CD14-positive monocyte (primary cell): ENCODE results near the gene STX8. TPM values are rescaled to one million over a fixed set of nuclear protein-coding genes. Genes with fewer than 3 reads are reported as not detected.

ENCODE experiments used
- DNase-seq, 3 donors: peaks; one replicate each; pipeline ENCODE4 v3.0.0-alpha.2; 2011 to 2022
- H2AFZ ChIP-seq: 2 replicates; pipeline ENCODE4 v1.6.0; 2012; ENCODE audit warnings: mild to moderate bottlenecking, low read depth, low read length, inconsistent platforms; ENCODE audit not compliant: insufficient read depth, poor library complexity, severe bottlenecking
- H3K27ac ChIP-seq, 2 donors: 1 replicate in 1 of 2; 2 replicates in 1 of 2; pipeline ENCODE4 v1.5.1; 2012 to 2013; ENCODE audit warnings: low read length in 2 of 2, control low read depth in 1 of 2, inconsistent platforms in 1 of 2, low read depth in 1 of 2, mild to moderate bottlenecking in 1 of 2
- H3K27me3 ChIP-seq, 2 donors: one replicate each; pipeline versions ENCODE4 v1.6.0 to v1.6.1; 2011 to 2013; ENCODE audit warnings: low read length in 2 of 2; ENCODE audit not compliant: control insufficient read depth in 2 of 2, insufficient read depth in 2 of 2
- H3K36me3 ChIP-seq, 2 donors: replicated peaks in 1 of 2; 1 replicate in 1 of 2; 2 replicates in 1 of 2; pipeline versions ENCODE4 v1.5.1 to v1.6.1; 2012 to 2013; ENCODE audit warnings: low read length in 2 of 2, control low read depth in 1 of 2, inconsistent platforms in 1 of 2, mild to moderate bottlenecking in 1 of 2; ENCODE audit not compliant: insufficient read depth in 2 of 2, control insufficient read depth in 1 of 2
- H3K4me1 ChIP-seq, 2 donors: 1 replicate in 1 of 2; 2 replicates in 1 of 2; pipeline versions ENCODE4 v1.5.1 to v1.6.1; 2012 to 2013; ENCODE audit warnings: low read length in 2 of 2, control low read depth in 1 of 2, inconsistent platforms in 1 of 2, mild to moderate bottlenecking in 1 of 2, moderate library complexity in 1 of 2; ENCODE audit not compliant: insufficient read depth in 2 of 2, control insufficient read depth in 1 of 2
- H3K4me2 ChIP-seq: replicated peaks from 2 replicates; pipeline ENCODE3; 2012; ENCODE audit warnings: low read length, moderate library complexity, mild to moderate bottlenecking; ENCODE audit not compliant: poor library complexity, severe bottlenecking; ENCODE audit errors: extremely low read depth
- H3K4me3 ChIP-seq, 3 experiments: fragments of 200-600 bp in 1 of 3; sonication (generic) in 1 of 3; replicated peaks in 1 of 3; 1 replicate in 2 of 3; 2 replicates in 1 of 3; pipeline ENCODE4 v1.5.1; 2011 to 2013; ENCODE audit warnings: low read length in 3 of 3, mild to moderate bottlenecking in 3 of 3, control low read depth in 2 of 3, low read depth in 2 of 3, inconsistent platforms in 1 of 3, moderate library complexity in 1 of 3
- H3K79me2 ChIP-seq: 2 replicates; pipeline ENCODE4 v1.6.0; 2012; ENCODE audit warnings: mild to moderate bottlenecking, control low read depth, inconsistent platforms, low read length, moderate library complexity; ENCODE audit not compliant: insufficient read depth
- H3K9ac ChIP-seq: 2 replicates; pipeline ENCODE4 v1.6.0; 2017; ENCODE audit warnings: low read length, mild to moderate bottlenecking; ENCODE audit not compliant: insufficient read depth, poor library complexity, severe bottlenecking
- H3K9me3 ChIP-seq, 2 donors: replicated peaks in 1 of 2; 1 replicate in 1 of 2; 2 replicates in 1 of 2; pipeline versions ENCODE4 v1.5.1 to v1.6.1; 2012 to 2013; ENCODE audit warnings: low read length in 2 of 2, control low read depth in 1 of 2; ENCODE audit not compliant: control insufficient read depth in 1 of 2, insufficient read depth in 1 of 2
- H4K20me1 ChIP-seq: 2 replicates; pipeline ENCODE4 v1.6.0; 2012; ENCODE audit warnings: mild to moderate bottlenecking, low read length, control low read depth, moderate library complexity; ENCODE audit not compliant: insufficient read depth
- H3K27ac Mint-ChIP-seq, 7 donors: one replicate each; pipeline ENCODE4 v1.8.0; 2020; ENCODE audit warnings: mild to moderate bottlenecking in 7 of 7, mixed read lengths in 7 of 7, moderate library complexity in 6 of 7, inconsistent platforms in 2 of 7
- H3K27me3 Mint-ChIP-seq, 3 donors: one replicate each; pipeline ENCODE4 v1.8.0; 2021 to 2022; ENCODE audit warnings: low read depth in 3 of 3, mild to moderate bottlenecking in 3 of 3, mixed read lengths in 3 of 3, moderate library complexity in 3 of 3, inconsistent platforms in 1 of 3
- H3K36me3 Mint-ChIP-seq, 2 donors: one replicate each; pipeline ENCODE4 v1.8.0; 2020; ENCODE audit warnings: mixed read lengths in 2 of 2, inconsistent platforms in 1 of 2, mild to moderate bottlenecking in 1 of 2
- H3K4me1 Mint-ChIP-seq: one replicate; pipeline ENCODE4 v1.8.0; 2020; ENCODE audit warnings: mild to moderate bottlenecking, mixed read lengths
- H3K4me3 Mint-ChIP-seq, 2 donors: one replicate each; pipeline ENCODE4 v1.8.0; 2020; ENCODE audit warnings: mild to moderate bottlenecking in 2 of 2, mixed read lengths in 2 of 2, moderate library complexity in 1 of 2
- H3K9me3 Mint-ChIP-seq, 7 donors: one replicate each; pipeline ENCODE4 v1.8.0; 2020 to 2022; ENCODE audit warnings: mixed read lengths in 7 of 7, mild to moderate bottlenecking in 6 of 7, moderate library complexity in 6 of 7, inconsistent platforms in 2 of 7
- CTCF ChIP-seq: fragments of 200-600 bp; IDR thresholded peaks from one replicate; pipeline ENCODE4 v1.8.0; 2022; ENCODE audit warnings: antibody characterized with exemption, mild to moderate bottlenecking
- WGBS: methylation state at CpG from one replicate; pipeline ENCODE4 v1.1.5; 2013; ENCODE audit warnings: missing lambda C conversion rate; ENCODE audit not compliant: insufficient coverage; 5-methylcytosine and 5-hydroxymethylcytosine counted together
- intact Hi-C, 2 donors: fragments of 100-400 bp; cut with micrococcal nuclease; formaldehyde crosslinking; loops; one replicate each; pipeline versions ENCODE4 v1.15.0 to v1.15.1; 2023
- polyA plus RNA-seq, 3 donors: library from polyadenylated mRNA; depleted of rRNA in 1 of 3; unstranded in 2 of 3; stranded (reverse) in 1 of 3; fragments of 300-500 nt in 2 of 3; fragments of >200 nt in 1 of 3; fragmentation: Illumina TruSeq in 2 of 3; gene quantifications; 1 replicate in 2 of 3; 2 replicates in 1 of 3; pipeline ENCODE4 v1.2.3, GENCODE V29; 2012 to 2021

The STX8 gene
- polyA plus RNA-seq, 3 donors: 44.4 to 170 (median 142) TPM

- H4K20me1 ChIP-seq: peaks cover 10% of the 10 kb centered on the region
- intact Hi-C loops: no loop called here
- Mint-ChIP-seq H3K9me3 (peaks cover 0 to 2% (median 0%) of the 10 kb centered on the region in 7 donors), H3K36me3 (peaks cover 0 to 5% of the 10 kb centered on the region in 2 donors), H3K4me1 (no peaks in the 10 kb centered on the region), H3K27ac (no peak overlapping the region), H3K27me3 (no peaks in the 10 kb centered on the region), H3K4me3 (no peak overlapping the region)
- no peaks in the 10 kb centered on the region for H3K27me3 ChIP-seq
- no peak overlapping the region for H3K27ac ChIP-seq
- H3K9ac ChIP-seq: no peak overlapping the region
- WGBS: 84% methylated on average over 4 of the region's 9 CpGs
- H2AFZ ChIP-seq: no peak overlapping the region
- no peak for DNase-seq
- no peaks in the 10 kb centered on the region for H3K9me3 ChIP-seq
- H3K4me3 ChIP-seq: no peak overlapping the region
- no peak overlapping the region for H3K4me2 ChIP-seq
- TF ChIP-seq CTCF: no peak
- H3K79me2 ChIP-seq: no peaks in the 10 kb centered on the region
- H3K4me1 ChIP-seq: no peaks in the 10 kb centered on the region
- no peaks in the 10 kb centered on the region for H3K36me3 ChIP-seq
These were observed 55.9 kb downstream of the STX8 start for GRCh38 chr17:9519583-9520272.

- TF ChIP-seq CTCF: no peak
- no peaks in the 10 kb centered on the region for H3K9me3 ChIP-seq
- H3K27ac ChIP-seq: no peak overlapping the region
- intact Hi-C loops: no loop called here
- Mint-ChIP-seq H3K9me3 (peaks cover 0 to 1% (median 0%) of the 10 kb centered on the region in 7 donors), H3K4me3 (no peak overlapping the region), H3K4me1 (no peaks in the 10 kb centered on the region), H3K27ac (no peak overlapping the region), H3K27me3 (peaks cover 0 to 2% (median 0%) of the 10 kb centered on the region in 3 donors), H3K36me3 (peaks cover 4 to 5% of the 10 kb centered on the region in 2 donors)
- H3K4me1 ChIP-seq: no peaks in the 10 kb centered on the region
- H2AFZ ChIP-seq: no peak overlapping the region
- H3K4me2 ChIP-seq: no peak overlapping the region
- WGBS: no CpG with 5 or more reads among the region's 1 CpG
- H3K36me3 ChIP-seq: no peaks in the 10 kb centered on the region
- peaks cover 7% of the 10 kb centered on the region for H4K20me1 ChIP-seq
- no peaks in the 10 kb centered on the region for H3K27me3 ChIP-seq
- H3K79me2 ChIP-seq: no peaks in the 10 kb centered on the region
- H3K9ac ChIP-seq: no peak overlapping the region
- DNase-seq: no peak
- H3K4me3 ChIP-seq: no peak overlapping the region
These were observed 58.2 kb downstream of the STX8 start for GRCh38 chr17:9517396-9517795.
